Measurements from ENCODE around the gene TRABD2B. TPM values are rescaled to one million over a fixed set of nuclear protein-coding genes. Genes with fewer than 3 reads are reported as not detected.

TRABD2B gene
- 1 to 10 TPM in 1 of 4 donors, under 1 TPM in 3; 0.16 to 1.5 (median 0.55) TPM for total RNA-seq

DNA sequence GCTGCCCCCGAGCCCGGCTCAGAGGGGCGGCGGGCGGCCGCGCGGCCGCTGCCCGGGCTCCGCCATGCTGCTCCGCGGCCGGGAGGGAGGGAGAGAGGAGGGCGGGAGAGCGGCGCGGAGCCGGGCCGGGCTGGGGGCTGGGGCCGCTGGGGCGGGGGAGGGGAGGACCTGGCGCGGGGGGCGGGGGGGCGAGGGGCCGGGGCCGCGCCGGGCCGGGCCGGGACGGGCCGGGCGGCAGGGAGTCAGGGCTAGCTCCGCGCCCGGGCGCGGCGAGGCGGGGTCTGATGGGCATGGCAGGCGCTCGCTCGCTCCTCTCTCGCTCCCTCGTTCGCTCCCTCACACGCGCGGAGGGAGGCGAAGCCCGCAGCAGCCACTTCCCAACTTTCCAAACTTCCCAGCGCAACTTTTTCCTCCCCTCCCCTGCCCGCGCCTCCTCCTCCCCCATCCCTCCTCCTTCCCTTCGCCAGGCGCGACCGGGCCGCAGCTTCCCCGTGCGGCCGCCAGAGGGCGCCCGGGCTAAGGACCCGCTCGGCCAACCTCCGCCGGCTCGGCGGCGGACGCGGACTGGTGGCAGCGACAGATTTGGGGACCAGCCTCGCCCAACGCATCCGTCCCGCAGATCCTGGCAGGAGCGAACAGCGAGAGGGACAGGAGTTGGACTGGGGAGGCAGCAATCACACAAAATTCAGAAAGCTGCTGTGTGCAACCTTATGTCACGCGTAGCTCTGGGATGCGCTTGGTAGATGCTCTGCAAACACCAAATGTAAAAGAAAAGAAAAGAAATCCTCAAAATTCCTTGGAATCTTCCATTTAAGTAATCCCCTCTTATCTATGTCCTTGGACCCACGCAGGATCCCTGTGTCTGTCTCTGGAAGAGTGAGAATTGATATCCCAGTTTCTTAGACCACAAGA is at the start of gene TRABD2B:
Gene TRABD2B (minus strand): TSS at position 97 of the 912 bp plus-strand sequence.
- no peak for TF ChIP-seq CTCF (IDR thresholded peaks at IDR 0.05; ENCODE audit: low read depth)

DNA sequence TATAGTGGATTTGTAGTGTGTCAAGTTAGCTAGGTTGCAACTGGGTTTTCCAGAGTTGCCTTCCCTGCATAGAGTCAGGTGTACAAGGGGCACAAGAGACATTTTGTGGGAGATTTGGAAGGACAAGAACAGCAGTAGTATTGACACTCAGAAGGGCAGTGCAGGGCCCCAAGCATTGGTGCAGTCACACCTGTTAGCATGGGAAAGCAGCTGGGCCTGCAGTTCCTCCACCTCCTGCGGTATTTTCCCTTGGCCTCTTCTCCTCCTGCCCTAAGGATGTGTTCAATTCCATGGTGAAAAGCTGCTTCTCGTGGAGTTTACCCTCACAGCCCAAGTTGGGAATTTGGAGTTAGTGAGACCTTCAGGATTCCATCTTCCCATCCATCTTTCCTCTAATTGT is 47.1 kb upstream of the TRABD2B start:
- no peak for TF ChIP-seq CTCF (IDR thresholded peaks at IDR 0.05; ENCODE audit: low read depth)

DNA sequence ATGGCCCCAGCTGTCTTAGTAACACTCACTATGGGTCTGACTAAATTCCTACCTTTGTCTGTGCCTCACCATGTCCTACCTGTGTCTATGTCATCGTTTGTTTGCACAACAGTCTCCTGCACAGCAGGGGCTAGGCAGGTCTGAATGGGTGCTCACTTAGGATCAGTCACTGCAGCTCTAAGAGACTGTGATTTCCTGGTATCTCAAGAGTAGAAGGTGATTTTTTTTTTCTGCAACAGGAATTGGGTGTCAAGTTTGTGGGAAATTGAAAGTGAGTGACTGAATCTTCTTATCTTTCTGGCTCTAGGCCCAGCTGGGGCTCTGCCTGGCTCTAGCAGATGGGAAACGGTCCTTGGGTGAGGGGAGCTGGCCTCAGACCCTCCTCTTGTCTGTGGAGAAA is 46.4 kb upstream of the TRABD2B start:
- no peak for TF ChIP-seq CTCF (IDR thresholded peaks at IDR 0.05; ENCODE audit: low read depth)

DNA sequence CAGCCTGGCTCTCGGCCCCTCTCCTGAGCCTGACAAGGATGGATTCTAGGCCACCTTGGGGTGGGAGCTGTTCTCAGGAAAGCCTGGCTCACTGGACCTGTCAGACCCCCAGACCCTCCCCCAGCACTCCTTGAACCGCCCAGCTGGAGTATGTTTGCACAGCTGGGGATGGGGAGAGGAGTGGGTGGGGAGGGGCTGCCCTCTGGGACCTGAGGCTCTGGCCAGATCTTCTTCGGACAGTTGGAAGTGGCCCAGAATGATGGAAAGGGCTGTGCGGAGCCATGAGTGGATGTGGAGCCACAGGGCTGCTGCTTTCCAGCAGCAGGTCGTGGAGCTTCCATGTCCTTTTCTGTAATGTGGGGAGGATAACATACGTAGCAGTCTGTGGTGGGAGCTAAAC is 43.0 kb upstream of the TRABD2B start:
- no peak for TF ChIP-seq CTCF (IDR thresholded peaks at IDR 0.05; ENCODE audit: low read depth)

DNA sequence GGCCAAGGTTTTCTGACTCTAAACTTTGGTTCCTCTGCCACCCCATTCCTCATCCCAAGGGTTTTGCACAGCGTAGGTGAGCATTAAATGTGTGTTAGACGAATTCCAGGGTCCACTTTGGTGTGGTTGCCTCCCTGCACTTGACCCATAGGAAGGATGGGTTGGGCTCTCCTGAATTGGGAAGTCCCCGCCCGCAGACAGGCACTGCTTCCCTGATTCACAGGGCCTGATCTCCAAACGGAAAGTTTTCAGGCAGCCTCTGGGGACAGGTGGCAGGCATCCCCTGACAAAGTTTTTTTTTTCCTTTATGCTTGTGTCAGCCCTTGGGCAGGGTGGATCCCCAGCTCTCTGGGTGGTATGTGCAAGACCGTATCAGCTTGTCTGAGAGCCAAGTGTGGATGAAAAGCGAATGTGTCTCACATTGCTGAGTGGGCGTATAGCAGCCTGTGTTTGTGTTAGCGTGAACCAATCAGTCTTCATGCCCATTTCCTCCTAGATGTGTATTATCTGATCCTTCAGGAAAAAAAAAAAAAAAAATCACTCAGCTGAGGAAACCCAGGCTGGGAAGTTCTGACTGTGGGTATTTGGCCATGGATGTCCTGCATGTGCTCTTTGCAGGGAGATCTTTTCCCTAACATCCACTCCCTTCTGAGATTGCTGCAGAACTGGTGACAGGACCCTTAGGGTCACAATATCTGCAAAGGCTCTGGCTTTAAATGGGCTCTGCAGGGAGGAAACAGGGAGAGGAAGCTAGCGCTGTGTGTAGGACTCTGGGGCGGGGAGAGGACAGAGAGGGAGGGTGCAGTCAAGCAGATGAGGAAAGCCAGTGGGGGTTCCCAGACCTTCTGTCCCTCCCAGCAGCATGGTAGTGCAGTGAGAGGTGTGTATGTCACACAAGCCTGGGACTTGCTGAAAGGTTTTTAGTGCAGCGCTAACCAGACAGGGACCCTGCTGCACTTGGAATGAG is 42.2 kb upstream of the TRABD2B start:
- no peak for TF ChIP-seq CTCF (IDR thresholded peaks at IDR 0.05; ENCODE audit: low read depth)

- no peak for TF ChIP-seq CTCF (IDR thresholded peaks at IDR 0.05; ENCODE audit: low read depth)
These were observed 41.1 kb upstream of the TRABD2B start for GRCh38 chr1:48038270-48038767.
